T-helper 9 cell (primary cell): ENCODE data around the gene TAGAP.

ENCODE experiments used
- DNase-seq: peaks from one replicate; pipeline ENCODE4 v3.0.0-alpha.2; 2020

Gene TAGAP

DNA sequence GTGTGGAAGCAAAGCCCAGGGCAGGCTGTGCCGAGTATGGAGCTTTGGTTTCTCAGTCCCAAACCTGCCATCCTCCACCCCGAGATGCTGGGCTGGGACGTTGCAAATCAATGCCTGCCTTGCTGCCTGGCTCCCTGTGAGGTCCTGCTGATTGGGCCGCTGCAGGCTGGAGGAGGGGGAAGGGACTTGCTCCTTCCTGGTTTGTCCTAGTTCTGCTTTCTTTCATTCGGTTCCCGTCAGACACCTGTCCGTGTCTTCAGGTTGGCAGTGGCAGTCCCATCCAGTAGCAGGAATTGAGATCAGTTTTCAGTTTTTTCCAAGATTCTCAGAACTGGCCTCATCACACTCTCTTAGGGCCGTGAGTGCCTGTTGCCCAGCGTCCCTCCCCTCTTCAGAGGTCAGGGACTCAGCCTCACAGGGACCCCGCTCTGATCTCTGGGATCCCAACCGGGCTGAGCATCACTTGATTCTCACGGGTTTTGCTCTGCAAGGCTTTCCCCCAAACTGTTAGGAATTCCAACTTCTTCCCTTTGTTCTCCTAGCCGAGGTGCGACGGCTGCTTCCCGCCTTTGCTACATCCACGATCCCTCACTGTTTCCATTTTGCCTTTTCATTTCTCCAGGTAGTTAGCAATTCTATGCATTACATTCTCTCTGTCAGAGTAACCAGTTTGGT, 24.2 kb upstream of the TAGAP start:
- DNase-seq: no peak

DNA sequence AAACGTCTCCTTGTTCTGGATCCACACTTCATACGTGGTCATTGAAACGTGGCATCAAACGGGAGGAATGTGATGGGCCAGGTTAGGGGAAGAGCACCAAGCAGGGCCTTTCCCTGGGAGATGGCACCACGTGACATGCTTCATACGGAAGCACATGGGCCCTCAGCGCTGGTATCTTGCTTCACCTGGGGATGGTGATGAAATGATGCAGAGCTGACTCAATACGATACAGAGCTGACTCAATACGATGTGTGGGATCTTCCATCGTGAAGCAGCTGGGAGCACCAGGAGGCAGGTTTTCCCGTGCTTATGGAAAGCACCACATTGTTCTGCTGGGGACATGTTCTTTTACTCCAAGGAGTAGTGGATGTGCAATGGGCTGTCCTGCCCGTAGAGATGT, 22.5 kb upstream of the TAGAP start:
- no peak for DNase-seq

- DNase-seq: no peak
Measured at GRCh38 chr6:159066483-159066882, 21.7 kb upstream of the TAGAP start.

- DNase-seq: no peak
Measured at GRCh38 chr6:159065759-159066329, 21.1 kb upstream of the TAGAP start.

DNA sequence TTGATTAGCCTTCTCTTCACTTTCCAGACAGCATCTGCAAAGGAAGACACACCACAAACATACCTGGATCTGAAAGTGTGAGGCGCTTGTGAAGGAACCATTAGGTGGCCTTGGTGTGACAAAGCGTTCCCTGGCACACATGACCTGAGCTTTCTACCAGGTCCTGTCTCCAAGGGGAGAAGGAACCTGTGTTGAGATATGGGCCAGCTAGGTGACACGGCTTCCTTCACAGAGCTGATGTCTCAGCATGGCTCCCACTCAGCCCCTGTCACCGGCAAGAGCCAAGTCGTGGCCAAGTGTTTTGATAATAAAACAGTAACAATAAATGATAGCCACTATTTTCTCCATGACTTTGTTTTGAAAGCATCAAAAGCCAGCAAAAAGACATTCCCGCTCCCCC, 20.3 kb upstream of the TAGAP start:
- no peak for DNase-seq

GRCh38 chr6:159064477-159064876, 19.7 kb upstream of the TAGAP start:
- no peak for DNase-seq

- no peak for DNase-seq
Measured at GRCh38 chr6:159063549-159063948, 18.8 kb upstream of the TAGAP start.

- no peak for DNase-seq
Measured at GRCh38 chr6:159062976-159063375, 18.2 kb upstream of the TAGAP start.

DNA sequence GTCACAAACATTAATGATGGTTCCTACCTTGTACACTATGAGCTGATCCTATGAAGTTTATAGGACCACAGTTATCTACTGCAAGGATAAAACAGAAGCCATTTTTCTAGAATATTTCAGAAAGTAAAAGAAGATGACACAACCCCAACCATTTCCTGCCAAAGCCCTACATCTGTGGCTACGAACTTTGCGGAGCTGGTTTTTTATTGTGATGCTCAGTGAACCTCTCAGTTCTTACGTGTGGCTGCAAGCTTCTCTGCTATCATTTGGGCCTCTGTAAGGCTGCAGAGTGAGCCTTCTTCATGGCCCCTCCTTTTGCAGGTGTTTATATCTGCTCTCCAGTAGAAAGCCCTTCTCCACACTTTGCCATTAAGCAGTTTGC, 17.8 kb upstream of the TAGAP start:
- DNase-seq: no peak

DNA sequence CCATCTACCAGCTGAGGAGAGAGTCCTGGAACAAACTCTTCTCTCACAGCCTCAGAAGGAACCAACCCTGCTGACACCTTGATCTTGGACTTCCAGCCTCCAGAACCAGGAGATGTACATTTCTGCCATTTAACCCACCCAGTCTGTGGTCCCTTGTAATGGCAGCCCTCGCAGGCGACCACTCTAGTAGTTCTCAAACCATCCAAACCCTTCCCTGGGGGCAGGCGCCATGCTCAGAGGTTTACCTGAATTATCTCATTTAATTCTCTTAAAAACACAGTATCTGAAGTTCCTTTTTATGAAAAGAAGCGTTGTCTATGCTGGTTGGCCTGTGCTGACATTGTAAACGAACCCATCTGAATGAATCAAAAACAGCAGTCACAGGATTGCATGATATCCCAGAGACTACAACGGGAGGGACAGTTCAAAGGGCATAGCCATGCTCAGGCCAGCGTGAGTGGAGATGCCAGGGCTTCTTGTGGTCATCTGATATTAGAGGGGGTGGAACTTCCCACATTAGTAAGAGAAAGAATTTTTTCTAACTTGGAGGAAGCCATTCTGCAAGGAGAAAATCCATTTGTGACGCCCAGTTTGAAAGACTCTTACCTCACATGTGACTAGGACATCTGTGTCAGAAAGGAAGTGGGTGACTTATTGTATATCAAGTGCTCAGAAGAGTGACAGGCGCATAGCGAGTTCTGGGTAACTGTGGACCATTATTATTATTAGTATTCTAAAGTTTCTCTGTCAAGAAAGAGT, 17.2 kb upstream of the TAGAP start:
- DNase-seq: no peak

GRCh38 chr6:159061146-159061545, 16.4 kb upstream of the TAGAP start:
- no peak for DNase-seq

GRCh38 chr6:159059885-159060506, 15.2 kb upstream of the TAGAP start:
- no peak for DNase-seq

DNA sequence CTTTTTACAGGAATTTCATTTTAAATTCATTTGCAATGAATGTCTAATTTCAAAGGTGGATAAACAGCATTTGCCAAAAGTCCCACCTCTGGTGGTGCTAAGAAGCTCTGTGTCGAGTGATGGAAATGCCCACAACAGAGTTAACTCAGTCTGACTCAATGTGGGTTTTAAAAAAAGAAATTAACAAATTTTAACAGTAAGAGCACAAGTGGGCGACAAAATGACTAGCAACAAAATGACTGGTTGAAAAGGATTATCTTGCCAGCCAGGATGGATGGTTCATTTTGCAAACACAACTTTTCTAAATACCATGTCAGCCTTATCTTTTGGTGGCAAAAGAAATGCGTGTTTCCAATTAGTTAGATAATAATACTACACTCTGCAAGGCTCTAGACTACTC, 14.3 kb upstream of the TAGAP start:
- DNase-seq: no peak

DNA sequence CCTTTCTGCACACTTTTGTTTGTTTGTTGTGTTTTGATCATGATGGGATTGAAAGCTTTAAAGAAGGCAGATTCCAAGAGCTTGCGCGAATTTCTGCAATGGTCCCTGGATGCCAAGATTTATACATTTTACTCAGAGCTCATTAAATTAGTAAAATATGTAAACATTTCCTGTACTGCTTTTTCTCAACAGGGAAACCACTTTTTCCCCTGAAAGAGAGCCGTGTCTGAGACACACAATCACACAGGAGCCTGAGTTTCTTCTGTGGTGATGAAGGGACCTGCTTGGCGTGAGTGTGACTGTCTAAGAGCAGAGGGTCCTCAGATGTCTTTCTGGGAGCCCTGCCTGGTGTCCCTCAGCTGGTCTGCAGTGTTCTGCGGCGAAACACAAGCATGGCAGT, 12.1 kb upstream of the TAGAP start:
- no peak for DNase-seq

GRCh38 chr6:159056432-159056831, 11.6 kb upstream of the TAGAP start:
- DNase-seq: no peak

DNA sequence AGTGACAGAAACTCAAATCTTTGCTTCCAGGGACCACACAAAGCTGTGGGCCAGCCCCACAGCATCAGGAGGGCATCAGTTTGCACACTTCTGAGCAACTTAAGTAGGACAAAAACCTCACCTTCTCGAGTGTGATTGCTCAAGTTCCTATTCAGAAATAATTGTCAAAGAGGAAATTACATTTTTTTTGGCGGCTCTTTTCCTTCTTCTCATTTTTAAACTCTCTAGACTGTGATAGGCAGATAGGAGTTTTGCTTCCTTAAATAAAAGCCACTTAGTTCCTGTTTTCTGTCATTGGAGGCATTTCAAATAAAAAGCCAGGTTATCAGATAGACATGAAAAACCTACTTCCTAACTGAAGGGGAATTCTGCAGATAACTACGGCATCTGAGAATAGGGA, 11.2 kb upstream of the TAGAP start:
- DNase-seq: no peak

GRCh38 chr6:159053781-159054398, 9.1 kb upstream of the TAGAP start:
- DNase-seq: no peak

DNA sequence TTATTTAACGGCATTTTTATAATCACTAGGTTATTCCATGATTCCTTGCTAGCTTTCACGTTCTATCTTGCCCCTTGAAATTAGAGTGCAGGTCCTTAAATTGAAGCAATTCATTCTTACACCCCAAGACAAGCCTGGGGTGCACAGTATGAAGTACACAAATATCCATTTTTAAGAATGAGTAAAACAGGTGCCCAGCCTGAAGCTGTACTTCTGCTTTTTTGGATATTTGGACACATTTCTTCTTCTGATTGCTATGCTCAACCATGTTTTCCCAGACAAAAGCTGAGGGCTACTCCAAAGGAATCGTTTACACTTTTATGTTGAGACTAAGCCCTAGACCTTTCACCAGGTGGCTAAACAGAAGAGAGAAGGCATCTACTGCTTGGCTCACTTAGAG, 7.9 kb upstream of the TAGAP start:
- no peak for DNase-seq

- no peak for DNase-seq
Measured at GRCh38 chr6:159047891-159048685, 3.3 kb upstream of the TAGAP start.

GRCh38 chr6:159045801-159046200, 1.0 kb upstream of the TAGAP start:
- DNase-seq: no peak

DNA sequence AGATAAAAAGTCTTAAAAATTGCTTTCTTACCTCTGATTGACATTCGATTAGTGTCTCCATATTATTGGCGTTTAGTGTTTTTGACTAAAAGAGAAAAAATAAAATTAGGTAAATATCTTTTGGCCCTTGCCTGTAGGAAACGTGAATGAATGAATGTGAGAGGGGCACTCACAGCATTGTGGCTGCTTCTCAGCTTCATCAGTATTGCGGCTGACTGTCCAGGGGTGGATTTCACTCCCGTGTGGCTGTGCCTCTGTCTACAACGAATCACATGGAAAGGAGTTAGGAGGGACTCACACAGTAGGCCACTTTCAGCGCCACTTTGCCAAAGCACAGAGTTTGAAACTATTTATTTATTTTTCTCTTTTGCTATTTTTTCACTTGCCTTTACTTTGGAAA, 844 bp downstream of the TAGAP start:
- DNase-seq: no peak

- no peak for DNase-seq
Measured at GRCh38 chr6:159043251-159043650, 1.5 kb downstream of the TAGAP start.

DNA sequence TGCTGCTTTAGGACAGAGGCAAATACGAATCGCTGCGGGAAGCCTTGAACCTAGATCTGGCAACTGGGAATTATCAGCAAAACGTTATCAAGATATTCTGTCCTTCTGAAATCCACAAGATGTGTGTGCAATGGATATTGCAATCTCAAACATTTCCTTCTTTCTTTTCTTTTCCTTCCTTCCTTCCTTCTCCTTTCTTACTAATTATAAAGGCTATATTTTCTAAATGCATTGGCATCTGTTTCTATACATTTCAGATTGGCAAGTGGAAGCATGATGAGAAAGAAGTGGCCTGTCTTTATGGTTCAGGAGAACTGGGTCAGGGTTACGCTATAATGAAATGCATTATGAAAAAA, 2.0 kb downstream of the TAGAP start:
- no peak for DNase-seq
